ENCODE data around the gene SRR.

The SRR gene

DNA sequence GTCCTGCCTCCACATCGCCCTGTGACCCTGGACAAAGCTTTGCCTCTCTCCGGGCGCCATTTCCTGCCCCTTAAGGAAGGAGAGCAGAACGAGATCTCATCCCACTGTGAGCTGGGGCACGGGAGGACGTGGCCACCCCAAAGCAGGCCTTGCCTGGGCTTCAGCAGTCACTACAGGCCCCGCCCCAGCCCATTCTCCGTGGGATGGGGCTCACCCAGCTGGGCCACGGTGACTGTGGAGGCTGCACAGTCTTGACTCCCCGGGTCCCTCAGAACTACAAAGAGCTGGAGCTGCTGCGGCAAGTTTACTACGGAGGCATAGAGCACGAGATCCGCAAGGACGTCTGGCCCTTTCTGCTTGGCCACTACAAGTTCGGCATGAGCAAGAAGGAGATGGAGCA, 68.9 kb downstream of the SRR start:
- H3K4me3 ChIP-seq (ENCODE audit: low read depth, low read length), result no peak overlapping the region
- TF ChIP-seq CTCF (IDR thresholded peaks at IDR 0.05; ENCODE audit: low read depth, low read length) (no peak), MAX (IDR thresholded peaks at IDR 0.05; ENCODE audit: low read depth, low read length) (no peak), POLR2A (IDR thresholded peaks at IDR 0.05; ENCODE audit: extremely low read depth, insufficient read length) (no peak), MYC (IDR thresholded peaks at IDR 0.05; ENCODE audit: low read depth, low read length) (no peak)
- DNase-seq (ENCODE audit: low read depth), result no peak

- no peak for DNase-seq (ENCODE audit: low read depth)
- TF ChIP-seq MAX (IDR thresholded peaks at IDR 0.05; ENCODE audit: low read depth, low read length) (no peak), CTCF (IDR thresholded peaks at IDR 0.05; ENCODE audit: low read depth, low read length) (no peak), POLR2A (IDR thresholded peaks at IDR 0.05; ENCODE audit: extremely low read depth, insufficient read length) (no peak), MYC (IDR thresholded peaks at IDR 0.05; ENCODE audit: low read depth, low read length) (no peak)
- H3K4me3 ChIP-seq (ENCODE audit: low read depth, low read length), result no peak overlapping the region
These were observed 69.4 kb downstream of the SRR start for GRCh38 chr17:2373179-2373578.

Measured in NB4 (cell line).